RPMI7951 (cell line): ENCODE results near the gene RSF1. TPM values are rescaled to one million over a fixed set of nuclear protein-coding genes. Genes with fewer than 3 reads are reported as not detected.

Experiments
- DNase-seq: peaks from one replicate; pipeline ENCODE4 v3.0.0-alpha.2; 2012; ENCODE audit warnings: low read depth
- total RNA-seq: library from RNA; depleted of rRNA; stranded (reverse); fragments of >200 nt; shearing (Covaris generic); gene quantifications from 2 replicates; pipeline ENCODE4 v1.2.3, GENCODE V29; 2014

Gene RSF1
- total RNA-seq, 1 experiment from 2014 or later = 16.1 TPM

DNA sequence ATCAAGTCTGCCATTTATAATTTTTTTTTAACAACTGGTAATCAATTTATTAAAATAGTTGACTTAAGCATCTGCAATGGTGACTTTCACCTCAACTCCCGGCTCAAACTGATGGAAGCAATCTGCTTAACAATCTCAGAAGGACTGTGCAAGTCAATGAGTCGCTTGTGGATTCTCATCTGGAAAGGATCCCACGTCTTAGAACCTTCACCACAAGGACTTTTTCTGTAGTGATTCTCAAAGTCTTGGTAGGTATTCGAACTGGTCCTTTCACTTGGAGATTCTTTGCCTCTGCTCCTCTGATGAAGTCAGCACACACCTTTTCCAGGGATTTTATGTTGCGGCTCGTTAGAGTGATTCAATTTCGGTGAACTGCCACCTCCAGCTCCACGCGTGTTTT, 7.3 kb downstream of the RSF1 start:
- DNase-seq = peak; percentile 37

DNA sequence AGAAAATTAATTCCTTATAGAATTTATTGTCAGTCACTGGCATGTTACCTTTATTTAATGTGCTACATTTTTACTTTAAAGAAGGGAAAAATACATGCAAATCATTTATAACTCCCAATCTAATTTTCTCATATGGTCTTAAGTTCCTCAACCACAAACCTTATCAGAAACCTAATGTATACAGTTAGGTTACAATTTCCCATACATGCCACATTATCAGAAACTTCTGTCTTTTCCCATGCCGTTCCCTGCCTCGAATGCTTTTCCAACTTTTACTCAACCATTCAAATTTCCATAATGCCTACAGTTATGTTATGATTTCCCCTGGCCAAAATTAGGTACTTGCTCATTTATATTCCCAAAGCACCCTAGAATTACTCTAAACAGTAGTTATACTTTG, 13.5 kb downstream of the RSF1 start:
- no peak for DNase-seq

DNA sequence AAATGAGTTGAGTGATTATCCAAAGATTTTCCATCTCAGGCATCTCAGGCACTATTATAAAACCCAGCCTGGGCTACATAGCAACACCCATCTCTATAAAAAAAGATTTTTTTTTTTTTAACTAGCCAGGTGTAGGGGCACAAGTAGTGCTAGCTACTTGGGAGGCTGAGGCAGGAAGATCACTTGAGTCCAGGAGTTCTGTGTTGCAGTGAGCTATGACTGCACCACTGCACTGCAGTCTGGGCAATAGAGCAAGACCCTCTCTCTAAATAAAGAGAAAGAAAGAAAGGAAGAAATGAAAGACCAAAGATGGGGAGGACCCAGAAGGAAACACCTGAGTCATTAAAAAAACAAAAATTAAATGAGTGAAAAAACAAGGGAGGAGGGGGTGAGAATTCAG, 14.1 kb downstream of the RSF1 start:
- DNase-seq = no peak

DNA sequence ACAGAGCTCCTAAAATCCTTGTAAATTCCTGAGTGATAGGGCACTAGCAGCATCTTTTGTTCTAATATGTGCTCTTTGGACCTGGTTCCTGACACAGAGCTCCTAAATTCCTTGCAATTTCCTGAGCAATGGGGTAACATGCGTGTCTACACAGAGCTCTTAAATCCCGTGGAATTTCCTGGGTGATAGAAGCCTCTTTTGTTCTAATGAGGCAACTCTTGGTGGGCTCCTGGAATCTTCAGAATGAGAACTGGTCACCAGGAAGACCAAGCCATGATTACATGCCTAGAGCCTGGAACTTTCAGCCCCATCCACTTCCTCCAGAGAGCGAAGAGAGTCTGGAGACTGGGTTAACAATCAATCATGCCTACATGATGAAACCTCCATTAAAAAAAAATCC, 19.0 kb downstream of the RSF1 start:
- no peak for DNase-seq

DNA sequence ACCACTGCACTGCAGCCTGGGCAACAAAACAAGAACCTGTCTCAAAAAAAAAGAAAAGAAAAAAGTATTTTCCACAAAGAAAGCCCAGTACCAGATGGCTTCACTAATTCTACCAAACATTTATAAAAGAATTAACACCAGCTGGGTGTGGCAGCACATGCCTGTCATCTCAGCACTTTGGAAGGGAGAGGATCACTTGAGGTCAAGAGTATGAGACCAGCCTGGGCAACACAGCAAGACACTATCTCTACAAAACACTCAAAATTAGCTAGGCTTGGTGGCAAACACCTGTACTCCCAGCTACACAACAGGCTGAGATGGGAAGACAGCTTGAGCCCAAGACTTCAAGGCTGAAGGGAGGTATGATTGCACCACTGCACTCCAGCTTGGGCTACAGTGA, 20.1 kb downstream of the RSF1 start:
- DNase-seq = no peak

DNA sequence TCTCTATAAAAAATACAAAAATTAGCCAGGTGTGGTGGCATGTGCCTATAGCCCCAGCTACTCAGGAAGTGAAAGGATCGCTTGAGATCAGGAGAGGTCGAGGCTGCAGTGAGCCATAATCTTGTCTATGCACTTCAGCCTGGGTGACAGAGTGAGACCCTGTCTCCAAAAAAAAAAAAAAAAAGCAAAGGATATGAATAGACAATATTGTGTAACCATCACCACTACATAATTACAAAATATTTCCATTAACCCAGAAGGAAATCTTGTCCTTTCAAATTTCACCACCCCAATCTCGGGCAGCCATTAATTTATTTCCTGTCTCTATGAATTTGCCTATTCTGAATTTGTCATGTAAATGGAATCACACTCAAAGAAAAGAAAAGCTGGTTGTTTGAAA, 21.2 kb downstream of the RSF1 start:
- DNase-seq = no peak

DNA sequence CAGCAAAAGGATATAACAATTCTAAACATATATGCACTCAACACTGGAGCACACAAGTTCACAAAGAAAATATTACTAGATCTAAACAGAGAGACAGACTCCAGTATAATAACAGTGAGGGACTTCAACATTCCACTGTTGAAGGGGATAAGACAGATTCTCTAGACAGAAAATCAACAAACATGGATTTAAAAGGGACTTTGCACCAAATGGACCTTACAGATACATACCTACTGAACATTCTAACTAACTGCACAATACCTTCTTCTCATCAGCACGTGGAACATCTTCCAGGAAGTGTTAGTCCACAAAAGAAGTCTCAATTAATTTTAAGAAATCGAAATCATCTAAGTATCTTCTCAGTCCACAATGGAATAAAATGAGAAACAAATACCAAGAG, 26.6 kb downstream of the RSF1 start:
- no peak for DNase-seq

DNA sequence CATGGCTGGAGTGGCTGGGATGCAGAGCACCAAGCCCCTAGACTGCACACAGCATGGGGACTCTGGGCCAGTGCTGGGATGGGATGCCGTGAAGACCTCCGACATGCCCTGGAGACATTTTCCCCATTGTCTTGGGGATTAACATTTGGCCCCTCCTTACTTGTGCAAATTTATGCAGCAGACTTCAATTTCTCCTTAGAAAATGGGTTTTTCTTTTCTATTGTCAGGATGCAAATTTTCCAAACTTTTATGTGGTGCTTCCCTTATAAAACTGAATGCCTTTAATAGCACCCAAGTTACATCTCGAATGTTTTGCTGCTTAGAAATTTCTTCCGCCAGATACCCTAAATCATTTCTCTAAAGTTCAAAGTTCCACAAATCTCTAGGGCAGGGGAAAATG, 29.2 kb downstream of the RSF1 start:
- no peak for DNase-seq

DNA sequence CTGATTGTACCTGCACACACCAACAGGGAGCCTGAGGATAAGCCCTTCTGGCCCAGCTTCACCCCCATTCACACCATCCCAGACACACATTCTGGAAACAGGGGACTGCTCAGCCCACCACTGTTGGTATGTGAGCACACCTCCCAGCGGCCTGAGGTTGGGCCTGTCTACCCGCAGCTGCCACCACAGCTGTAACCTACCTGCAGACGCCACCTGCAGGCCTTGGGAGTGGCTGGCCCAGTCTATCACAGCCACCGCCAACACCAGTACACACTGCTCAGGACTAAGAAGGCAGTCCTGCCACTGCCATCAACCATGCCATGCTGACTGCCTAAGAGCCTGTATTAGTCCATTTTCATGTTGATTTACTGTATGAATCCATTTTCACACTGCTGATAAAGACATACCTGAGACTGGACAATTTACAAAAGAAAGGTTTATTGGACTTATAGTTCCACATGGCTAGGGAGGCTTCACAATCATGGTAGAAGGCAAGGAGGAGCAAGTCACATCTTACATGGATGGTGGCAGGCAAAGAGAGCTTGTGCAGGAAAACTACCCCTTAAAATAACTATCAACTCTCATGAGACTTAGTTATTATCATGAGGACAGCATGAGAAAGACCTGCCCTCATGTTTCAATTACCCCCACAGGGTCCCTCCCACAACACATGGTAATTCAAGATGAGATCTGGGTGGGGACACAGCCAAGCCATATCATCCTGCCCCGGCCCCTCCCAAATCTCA, 30.6 kb downstream of the RSF1 start:
- no peak for DNase-seq

DNA sequence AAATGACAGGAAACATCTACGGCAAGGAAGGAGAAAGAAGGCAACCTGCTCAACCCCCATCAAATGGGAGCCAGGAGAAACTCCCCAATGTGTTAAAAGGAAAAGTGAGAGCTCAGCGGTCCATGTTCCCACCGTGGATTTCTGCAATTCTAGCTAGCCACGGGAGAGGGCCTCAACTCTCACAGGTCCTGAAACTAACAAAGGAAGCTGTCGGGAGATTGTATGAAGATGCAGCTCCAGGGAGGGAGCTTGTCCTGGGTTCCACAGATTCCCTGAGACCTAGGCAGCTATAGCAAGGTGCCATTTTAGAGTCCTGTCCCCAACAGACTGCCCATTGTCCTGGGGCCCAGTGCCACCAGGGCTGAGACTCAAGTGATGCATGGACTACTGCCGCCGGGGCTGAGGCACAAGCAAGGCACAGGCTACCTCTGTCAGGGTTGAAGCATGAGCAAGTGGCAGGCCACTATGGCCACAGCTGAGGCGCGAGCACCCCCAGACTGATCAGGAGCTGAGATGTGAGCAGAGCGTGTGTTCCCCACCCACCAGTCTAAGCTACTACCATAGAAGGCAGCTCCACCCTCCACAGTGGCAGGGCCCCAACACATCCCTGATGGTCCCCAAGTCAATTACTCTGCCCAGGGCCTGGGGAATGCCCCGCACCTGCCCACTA, 31.3 kb downstream of the RSF1 start:
- DNase-seq = no peak

DNA sequence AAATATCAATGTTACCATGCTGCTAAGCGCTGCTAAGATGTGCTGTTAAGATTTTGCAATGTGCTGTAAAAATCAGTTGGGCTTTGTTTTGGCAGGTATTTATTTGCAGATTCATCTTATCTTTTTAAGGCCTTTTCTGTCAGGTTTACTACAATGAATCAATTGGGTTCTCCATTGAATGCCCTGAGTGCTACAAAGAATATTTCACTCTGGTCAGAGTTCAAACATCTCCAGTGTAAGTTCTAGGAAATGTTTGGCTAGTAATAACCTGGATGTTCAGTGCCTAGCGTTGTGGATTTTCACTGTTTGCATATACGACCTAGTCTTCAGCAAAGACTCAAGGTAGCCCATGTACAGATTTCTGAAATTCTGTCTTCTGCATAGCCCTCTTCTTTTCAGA, 36.0 kb downstream of the RSF1 start:
- no peak for DNase-seq

DNA sequence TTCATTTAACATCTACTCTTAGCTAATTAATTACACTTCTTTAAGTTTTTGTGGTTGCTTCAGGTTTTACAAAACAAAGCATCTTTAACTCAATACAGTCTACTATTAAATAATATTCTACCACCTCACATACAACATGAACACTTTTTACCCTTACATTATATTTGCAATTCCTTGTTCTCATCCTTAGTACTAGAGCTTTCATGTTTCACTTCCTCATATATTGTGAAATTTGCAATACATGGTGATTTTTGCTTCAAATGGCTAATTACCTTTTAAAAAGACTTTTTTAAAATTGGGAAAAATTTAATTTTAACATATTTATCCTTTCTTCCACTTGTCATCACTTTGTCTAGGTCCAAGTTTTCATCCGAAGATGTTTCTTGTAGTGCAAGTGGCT, 37.5 kb downstream of the RSF1 start:
- DNase-seq = no peak

DNA sequence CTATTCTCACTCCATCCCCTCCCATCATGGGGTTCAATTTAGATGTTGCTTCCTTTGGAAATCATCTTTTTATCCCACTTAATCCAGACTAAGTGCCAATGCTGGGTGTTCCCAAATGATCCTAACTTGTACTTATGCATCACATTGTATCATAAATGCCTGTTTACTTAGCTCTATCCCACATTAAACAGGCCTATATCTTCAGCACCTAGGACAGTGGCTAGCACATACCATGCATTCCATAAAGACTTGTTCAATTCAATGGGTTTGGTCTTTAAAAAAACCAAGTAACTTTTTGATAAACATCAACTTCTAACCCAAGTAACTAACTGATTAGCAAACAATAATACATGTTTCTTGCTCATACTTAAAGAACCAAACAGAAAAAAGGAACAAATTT, 40.6 kb downstream of the RSF1 start:
- DNase-seq = peak; percentile 36

DNA sequence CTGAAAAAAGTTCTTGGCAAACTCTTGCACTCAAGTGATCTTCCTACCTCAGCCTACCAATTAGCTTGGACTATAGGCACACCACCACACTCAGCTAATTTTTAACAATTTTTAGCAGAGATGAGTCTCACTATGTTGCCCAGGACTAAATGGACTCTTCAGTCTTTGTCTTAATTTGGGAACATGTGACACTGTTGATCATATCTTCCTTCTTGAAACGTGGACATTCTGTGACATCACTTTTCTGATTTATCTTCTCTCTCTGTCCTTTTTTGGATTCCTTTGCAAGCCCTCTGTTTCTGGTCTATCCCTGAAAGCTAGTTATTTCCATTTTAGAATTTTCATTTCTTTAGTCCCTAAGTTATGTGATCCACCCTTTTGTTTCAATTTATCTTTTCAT, 42.0 kb downstream of the RSF1 start:
- DNase-seq = no peak

DNA sequence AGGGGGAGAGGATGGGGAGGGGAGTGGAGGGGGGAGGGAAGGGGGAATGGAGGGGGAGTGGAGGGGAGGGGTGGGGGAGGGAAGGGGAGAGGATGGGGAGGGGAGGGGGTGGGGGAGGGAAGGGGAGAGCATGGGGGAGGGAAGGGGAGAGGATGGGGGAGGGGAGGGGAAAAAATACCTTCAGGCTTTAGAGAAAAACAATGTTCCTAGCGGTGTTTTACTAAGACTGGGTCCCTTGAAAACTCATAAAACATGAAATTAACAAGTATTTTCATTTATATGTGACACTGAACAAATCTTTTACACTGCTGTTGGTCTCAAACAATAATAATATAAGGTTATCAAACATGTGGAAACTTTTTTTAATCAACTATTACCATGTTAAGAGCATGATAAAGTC, 42.4 kb downstream of the RSF1 start:
- DNase-seq = no peak

DNA sequence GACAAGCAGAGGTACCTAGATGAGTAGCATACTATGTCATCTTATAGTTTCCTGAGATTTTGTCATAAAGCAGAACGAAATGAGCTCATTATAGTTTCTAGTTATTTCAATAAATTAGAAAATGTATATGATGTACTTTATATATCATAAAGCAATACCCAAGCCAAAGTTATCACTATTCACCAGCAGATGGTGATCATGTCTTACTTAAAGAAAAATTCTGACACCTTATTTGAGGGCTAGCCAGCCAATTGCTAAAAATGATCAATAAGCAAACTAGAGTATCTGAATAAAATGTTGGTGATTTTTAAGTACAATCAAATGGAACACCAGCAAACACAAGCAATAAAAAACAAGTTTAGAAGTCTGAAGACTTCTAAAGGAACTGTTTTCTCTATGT, 44.1 kb downstream of the RSF1 start:
- no peak for DNase-seq

DNA sequence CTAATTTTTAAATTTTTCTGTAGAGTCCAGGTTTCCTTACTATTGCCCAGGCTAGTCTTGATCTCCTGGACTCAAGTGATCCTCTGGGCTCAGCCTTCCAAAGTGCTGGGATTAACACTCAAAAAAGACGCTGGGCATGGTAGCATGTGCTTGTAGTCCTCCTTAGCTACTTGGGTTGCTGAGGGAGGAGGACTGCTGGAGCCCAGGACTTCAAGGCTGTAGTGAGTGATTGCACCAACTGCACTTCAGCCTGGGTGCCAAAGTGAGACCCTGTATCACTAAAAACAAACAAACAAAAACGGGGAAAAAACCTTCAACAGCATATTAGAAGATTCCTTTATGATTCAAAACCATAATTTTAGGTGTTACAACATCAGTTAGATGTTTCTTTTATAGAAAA, 44.6 kb downstream of the RSF1 start:
- DNase-seq = no peak

DNA sequence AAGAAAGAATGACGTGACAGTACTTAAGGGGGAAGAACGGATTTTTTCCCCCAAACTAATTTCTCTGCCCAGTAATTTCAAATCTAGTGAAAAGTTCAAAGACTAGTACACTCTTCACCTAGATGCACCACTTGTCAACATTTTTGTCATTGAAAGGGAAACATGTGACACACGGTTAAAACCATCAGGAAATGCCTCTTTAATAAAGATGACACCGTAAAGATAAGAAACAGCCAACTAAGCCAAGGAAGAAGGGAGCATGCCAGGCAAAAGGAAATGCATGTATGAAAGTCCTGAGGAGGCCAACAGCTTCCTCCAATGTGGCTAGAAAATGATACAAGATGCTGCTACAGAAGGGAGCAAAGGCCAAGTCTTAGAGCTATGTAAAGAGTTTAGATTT, 49.4 kb downstream of the RSF1 start:
- DNase-seq = no peak

DNA sequence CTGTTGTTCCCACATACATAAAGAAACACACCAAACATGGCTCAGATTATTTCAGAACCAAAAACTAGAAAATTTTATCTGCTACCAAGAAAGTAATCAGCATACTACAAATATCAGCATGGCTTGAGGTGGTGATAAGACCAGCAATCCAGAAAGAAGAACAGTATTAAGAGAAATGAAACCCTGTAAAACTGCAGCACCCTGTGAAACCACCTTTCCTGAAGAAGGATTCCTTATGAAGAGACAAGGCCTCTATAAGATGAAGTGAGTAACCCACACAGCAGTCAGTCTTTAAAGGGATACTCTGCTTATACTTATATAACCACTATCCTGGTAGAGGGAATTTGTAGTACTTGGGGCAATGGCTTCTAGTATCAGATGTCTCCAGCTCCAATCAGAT, 49.9 kb downstream of the RSF1 start:
- no peak for DNase-seq

DNA sequence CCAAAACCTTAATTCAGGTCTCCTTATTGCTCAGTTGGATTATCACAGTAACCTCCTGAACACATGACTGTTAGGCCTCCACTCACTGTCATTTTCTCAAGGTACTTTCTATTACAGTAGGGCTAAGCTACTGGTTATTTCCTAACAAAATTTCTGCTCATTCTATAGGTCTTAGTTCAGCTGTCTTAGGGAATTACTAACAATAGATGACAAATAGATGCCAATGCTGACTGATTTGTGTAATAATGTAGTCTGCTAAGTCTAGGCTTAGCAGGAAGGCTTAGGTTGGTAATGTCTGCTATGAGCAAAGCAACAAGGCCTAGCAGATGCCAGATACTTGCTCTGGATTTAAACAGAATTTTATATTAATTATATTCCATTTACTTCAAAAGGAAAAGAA, 58.1 kb downstream of the RSF1 start:
- no peak for DNase-seq

DNA sequence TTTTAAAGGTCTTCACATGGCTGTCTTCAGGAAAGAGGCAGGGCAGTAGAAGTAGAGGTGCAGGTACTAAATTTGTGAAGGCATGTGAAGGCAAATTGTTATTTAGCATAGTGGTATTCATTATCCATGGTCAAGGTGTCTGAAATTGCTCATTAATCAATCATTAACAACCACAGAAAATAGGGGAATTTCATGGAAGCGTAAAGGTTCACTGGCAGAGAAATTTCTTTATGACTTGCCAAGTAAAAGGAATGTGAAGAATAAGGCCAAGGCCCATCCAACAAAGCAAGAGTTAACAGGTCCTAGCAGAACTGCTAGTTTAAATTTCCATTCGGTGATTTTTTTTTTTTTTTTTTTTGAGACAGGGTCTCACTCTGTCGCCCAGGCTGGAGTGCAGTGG, 59.0 kb downstream of the RSF1 start:
- no peak for DNase-seq

DNA sequence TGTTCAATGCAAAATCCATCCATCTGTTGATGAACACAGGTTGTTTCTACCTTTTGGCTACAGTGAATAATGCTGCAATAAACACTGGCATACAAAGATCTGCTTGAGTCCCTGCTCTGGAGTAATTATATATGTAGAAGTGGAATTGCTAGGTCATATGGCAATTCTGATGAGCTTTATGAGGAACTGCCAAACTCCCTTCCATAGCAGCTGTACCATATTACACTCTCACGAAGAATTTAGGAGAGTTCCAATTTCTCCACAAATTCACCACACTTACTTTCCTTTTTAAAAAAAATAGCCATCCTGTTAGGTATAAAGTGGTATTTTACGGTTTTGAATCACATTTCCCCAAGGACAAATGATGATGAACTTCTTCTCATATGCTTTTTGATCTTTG, 62.2 kb downstream of the RSF1 start:
- DNase-seq = no peak

DNA sequence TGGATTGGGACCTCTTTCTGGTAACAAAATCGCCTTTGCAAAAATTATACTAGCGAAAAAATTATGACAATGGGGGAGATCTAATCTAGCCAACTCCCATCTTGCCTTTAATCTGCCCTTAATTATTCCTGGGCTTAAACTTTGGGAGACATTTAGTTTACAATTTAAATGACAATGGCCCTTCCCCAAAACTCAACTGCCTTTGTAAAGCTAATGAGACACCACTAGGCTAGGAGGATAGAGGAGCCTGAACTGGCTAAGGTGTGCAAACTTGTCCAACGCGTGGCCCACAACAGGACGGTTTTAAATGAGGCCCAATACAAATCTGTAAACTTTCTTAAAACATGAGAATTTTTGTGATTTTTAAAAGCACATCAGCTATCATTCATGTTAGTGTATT, 67.3 kb downstream of the RSF1 start:
- no peak for DNase-seq

DNA sequence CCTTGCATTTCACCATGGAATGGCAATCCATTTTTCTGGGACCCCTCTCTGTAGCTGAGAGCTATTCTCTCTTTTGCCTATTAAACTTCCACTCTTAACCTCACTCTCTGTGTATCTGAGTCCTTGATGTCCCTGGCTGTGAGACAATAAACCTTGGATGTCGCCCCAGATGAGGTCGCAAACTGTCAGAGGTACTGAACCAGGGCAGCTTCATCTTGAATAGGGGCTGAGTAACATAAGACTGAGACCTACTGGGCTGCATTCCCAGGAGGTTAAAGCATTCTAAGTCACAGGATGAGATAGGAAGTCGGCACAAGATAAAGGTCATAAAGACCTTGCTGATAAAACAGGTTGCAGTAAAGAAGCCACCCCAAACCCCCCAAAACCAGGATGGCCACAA, 68.0 kb downstream of the RSF1 start:
- no peak for DNase-seq
